GM18861 (cell line): ENCODE measurements around the gene KIF18B.
A peak's percentile ranks its signal among the peaks of the same experiment; 100 is the strongest.
"Not testable (repeated sequence)": the region's sequence is repeated elsewhere in the genome, so short reads cannot be mapped to it uniquely, and the experiment has no call there.

ENCODE experiments used
- ATAC-seq: cut with Tn5 transposase; IDR thresholded peaks from one replicate; pipeline ENCODE4 v1.9.1; 2021; ENCODE audit not compliant: unreplicated experiment

KIF18B gene

DNA sequence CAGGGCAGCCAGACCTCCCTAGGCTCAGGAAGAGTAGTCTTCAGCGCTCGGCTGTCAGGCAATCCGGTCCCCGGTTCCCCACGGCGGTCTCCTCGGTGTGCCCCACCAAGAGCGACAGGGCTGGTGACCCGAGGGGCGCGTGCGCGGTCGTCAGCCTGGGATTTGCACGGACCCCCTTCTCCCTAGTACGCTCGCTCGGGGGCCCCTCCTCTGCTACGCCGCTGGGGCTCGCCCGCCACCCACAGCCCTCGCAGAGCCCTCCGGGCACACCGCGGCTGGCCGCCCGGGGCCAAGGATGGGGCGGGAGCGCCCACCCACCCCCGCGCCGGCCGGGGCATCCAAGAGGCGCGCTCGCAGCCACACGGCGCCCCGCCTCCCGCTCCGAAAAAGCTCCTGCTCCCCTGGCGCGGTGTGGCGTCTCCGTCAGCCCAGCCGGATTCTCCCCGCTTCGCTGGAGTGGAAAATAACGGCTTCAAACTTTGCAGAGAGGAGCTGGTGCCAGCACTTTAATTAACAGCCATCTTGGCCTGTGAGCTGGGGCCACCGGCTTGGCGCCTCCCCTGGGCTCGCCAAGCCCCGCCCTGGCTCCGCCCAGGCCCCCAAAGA, 22.7 kb upstream of the KIF18B start:
- no peak for ATAC-seq

DNA sequence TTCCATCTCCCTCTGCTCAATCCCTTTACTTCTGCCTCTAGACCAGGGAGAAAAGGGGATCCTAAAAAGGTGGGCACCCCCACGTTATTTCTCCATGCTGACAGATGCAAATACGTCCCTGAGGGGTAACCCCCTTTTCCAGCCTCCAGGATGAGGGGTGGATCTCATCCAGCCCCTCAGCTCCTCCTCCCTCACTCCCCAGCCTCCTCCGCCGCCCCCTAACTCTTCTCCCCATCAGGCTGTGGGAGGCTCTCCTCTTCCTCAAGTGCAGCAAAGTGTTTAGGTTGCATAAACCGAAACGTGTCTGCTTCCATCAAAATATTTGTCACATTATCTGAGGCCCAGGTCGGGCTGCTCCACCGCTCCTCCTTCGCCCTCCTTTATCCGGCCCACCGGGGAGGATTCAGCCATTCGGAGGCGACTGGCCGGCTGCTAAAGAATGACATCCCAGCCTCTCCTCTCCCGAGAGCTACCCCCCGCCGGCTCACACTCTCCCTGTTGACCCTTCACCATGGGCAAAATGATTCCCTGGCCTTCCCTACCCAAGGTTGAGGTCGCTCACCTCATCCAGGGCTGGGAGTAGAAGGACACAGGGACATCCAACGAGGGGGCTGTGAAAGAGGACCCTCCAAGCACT, 21.7 kb upstream of the KIF18B start:
- no peak for ATAC-seq

DNA sequence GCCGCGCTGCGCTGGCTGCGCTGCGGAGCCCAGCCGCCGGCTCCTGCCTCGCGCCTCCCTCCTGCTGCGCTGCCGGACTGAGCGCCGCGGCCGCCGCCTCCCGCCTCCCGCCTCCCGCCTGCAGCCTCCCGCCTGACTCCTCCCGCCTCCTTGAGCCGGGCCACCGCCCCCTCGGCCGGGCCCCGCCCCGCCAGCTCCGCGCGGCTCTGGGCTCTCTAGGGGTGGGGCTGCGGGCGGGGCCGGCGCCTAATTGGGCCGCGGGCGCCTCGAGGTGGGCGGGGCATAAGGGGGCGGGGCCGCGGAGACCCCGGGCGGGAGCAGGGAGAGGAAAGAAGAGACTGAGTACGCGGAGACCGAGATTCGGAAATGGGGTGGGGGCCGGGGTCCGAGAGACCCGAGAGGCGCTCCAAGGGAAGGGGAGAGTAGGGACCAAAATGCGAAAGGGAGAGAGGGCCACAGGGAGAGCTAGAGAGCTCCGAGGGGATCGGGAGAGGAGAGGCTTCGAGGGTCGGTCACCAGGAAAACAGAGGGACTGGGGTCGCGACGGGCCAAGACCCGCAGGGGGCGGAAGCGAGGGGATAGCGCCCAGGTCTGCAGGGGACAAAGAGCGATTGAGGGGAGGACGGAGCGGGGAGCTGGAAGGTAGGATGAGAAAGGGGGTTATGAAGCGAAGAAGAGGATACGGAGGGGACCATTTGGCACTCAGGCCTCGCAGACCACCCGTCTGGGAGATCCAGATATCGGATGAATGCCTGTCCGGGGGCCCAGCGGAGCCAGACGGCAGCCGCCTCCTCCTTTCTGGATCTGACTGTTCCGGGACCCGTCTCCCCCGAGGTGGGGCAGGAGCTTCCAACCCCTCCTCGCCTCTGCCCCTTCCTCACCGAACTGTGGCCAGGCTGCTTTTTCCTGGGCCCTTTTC, 20.9 kb upstream of the KIF18B start, which contains the start of gene C1QL1:
C1QL1 (minus strand) TSS at position 79 of the 919 bp plus-strand sequence. CDS start 255 bp downstream, outside the sequence.
- ATAC-seq, result peak; percentile 48

DNA sequence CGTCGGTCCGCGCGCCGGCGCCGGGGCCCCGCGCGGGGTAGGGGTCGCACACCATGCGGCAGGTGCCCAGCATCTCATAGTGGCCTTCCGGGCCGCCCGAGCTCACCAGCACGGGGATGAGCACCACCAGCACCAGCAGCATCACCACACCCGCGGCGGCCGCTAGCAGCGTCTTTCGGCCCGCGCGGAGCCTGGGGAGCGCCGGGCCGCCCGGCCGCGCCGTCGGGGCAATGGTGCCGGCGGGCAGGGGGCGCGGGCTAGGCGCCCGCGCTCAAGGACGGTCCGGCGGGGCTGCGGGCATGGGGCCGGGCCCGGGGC, 20.3 kb upstream of the KIF18B start:
- no peak for ATAC-seq

DNA sequence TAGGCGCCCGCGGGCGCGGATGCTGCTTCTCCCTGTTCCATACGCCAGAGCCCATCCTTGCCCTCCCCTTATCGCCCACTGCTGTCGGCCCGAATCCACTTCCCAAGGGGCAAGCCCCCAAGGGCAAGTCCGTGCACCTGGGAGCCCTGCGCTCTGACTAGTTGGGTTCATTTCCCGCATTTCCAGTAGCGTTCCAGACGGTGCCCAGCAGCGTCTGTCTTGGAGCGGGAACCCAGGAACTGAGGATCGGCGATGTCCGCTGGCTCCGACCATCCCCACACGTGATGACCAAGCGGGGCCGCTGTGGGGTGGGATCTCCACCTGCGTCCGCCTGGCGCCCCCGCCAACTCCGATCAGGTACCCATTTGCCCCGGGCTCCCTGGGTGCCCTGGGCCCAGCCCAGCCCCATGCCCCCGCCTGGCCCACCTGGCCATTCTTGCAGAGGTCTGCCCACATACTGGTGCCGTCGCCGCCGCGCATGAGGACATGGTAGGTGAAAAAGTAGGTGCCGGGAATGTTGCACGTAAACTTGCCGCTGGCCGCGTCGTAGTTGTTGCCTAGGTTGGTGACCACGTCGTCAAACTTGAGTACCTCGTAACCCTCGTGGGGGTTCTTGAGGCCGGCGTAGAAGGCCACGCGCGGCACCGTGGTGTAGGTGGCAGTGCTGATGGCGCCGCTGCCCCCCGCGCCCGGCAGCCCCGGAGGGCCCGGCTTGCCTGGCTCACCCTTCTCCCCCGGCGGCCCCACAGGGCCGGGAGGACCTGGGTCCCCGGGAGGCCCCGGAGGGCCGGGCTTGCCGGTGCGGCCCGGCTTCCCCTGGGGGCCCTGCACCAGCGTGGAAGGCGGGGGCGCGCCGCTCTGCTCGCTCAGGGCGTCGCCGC, 19.7 kb upstream of the KIF18B start:
- ATAC-seq, result no peak

- ATAC-seq, result no peak
Measured at GRCh38 chr17:44966348-44967025, 18.9 kb upstream of the KIF18B start.

DNA sequence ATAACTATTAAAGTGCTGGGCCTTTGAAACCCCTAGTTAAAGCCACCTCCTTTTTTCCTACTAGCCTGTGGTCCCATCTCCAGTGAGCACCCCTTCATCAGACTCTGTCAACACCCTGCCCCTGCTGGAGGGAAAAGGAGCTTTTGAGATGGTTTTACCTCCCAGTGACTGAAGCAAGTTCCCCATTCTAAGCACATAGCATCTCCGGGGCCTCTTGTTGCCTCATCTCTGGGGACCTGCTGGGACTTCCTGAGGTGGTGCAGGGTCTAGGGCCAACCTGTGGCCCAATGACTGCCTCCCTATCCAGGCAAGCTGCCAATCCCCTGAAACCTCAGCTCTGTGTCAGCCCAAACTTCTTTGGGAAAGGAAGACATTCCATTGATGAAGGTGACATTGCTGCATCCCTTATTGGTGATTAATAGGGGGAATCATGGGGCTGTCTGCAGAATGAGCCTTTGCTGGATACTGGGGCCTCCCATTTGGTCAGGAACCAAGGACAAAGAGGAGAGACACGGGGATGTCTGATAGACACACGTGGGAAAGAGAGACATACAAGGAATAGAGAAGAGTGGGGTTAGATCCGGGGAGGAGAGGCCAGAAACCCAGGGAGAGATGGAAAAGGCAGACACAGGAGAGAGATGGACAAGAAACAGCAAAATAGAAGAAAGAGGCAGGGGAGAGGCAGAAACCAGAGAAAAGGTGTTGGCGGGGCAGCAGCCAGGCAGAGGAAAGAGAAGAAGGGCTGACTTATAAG, 18.1 kb upstream of the KIF18B start:
- no peak for ATAC-seq

DNA sequence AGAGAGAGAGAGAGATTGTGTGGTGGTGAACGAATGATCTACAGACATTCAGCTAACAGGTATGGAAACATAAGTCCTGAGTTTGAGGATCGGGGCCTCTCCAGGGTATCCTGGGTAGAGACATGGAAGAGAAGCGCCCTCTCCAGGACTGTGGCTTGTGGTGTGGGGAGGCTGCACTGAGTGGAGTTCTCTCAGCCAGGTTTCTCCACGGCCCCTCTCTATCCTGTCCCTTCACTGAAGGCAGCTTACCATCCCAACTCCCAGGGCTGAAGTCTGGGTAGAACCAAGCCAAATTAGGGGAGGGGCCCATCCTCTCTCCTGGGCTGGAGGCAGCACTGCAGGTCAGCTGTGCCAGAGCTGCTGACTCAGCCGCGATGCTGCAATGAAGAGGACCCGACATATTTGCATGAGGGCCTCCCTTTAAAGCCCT, 14.4 kb upstream of the KIF18B start:
- no peak for ATAC-seq

DNA sequence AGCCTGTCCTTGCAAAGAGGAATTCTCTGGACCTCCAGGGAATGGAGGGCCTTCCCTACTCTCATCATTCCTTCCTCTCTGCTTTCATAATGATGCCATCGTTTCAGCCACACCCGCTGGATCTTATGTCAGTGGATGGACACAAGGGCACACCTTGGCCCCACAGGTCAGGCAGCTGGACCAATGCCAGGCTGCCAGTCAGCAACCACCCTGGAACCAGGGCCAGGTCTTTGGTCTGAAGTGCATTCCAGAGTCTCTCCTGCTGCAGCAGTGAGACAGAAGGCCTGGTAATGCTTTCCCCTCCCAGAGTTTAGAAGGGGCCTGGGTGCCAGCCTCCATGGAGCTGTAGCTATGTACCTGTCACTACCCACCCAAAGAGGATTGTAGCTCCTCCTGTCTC, 13.1 kb upstream of the KIF18B start:
- no peak for ATAC-seq

DNA sequence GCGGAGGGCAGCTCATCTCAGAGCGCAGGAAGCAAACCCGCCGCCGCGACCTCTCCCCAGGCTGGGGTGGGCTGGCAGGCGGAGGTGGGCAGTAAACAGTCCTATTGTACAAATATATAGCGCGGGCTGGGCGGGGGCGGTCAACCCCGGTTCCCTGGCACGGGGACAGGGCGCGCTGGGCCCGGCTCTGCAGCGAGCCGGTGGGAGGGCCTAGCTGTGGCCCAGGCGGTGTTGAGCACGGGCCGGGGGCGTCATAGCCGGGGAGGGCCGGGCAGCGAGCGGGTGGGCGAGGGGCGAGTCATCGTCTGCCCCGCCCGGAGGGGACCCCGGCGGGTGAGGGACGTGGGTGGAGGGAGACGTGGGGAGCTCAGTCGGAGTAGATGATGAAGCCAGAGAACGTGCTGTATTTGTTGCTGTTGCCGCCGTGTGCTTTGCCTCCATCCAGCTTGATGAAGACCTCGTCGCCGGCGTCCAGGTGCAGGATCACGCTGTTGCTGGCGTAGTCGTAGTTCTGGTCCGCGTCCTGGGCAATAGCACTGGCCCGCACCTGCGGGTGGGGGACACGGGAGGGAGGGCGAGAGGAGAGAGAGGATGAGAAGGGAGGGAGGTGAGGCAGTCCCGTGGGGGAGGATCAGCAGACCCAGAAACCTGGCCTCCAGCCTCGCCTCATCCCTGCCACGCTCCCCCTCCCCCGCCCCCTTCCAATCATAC, 12.4 kb upstream of the KIF18B start:
- no peak for ATAC-seq

DNA sequence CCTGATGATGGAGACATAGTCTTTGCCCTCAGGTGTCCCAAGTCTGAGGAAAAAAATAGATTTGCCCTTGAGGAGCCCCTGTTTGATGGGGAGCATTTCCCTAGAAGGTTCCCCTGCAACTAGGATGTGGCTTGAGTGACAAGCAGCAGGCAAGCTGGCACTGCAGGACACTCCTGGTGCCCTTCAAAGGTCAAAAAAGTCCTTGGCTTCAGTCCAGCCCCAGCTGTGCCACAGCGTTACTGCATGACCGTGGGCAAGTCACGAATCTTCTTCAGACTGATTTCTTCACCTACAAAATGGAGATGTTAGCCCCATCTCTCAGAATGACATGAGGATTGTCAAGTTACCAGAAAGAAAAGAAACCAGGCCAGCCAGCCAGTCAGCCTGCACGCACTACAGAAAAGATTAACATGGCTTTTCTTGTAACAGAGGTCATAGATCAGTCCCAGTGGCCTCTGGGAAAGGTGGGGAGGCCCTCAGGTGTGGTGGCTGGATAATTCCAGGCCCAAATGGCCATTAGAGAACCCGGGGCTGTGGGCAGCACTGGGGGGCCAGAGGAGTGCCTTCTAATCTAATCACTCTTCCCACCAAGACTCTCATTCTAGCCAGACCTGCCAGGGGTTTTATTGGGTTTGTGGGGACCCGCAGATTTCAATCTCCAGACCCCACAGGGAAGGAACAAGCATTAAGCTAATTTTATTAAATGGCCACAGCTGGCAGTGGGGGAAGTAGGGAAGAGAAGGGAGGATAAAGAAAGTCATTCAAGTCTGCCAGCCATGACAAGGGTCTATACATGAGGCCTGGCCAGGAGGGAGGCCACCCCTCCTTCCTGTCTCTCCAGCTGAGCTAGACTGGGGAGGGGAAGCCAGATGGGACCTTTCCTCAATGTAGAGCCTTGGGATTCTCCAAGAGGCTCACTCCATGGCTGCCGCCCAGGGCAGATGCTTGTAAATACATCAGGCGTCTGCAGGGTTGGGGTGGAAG, 9.7 kb upstream of the KIF18B start:
- ATAC-seq, result no peak

DNA sequence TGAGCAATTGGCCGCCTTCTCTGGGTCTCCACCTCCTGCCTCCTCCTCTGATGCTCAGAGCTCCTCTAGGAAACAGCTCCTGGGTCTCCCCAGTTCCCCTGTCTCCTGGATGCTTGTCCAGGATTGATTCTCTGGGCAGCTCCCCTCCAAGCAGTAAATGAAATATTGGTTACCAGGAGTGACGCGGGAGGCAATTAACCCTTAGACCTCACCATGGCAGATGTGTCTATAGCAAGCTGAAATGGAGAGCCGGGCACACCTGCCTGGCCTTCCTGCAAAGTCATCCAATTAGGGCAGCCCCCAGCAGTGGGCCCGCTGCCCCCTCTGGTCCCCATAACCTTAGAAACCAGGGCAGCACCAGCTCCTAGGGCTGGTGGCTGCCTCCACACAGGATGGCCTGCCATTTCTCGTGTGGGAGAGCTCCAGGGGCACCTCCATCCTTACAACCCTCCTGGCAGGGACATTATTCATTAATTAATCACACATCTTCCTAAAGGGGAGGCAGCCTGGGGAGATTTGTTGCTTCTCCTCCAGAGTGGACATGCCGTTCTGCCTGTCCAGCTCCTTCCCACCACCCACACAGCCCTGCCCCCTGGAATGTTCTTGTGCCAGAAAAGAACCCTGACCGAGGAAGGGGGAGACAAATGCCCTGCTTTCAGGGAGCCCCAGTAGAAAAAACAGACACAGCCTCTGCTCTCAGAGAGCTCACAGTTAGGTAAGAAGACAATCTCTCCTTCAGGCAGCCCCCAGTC, 8.3 kb upstream of the KIF18B start:
- no peak for ATAC-seq

GRCh38 chr17:44952946-44953475, 5.4 kb upstream of the KIF18B start:
- no peak for ATAC-seq

DNA sequence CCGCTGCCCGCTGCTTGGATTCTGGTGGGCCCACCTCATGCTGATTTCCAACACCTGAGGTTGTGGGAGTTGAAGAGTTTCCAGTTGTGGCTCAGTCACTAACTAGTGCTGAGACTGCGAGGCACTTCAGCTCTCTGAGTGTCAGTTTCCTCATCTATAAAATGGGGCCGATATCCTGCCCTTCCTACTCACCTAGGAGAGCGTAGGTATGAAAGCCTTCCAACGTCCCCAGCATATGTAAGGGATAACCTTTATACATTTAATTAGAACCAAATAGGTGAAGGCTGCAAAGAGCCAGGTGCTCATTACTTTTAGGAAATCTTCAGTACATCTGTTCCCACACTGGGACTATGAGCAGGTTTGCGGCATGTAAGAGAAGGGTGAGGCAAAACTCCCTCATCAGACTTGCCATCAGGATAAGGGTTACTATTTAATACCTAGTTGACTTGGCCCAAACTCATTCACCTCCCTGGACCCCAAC, 782 bp upstream of the KIF18B start:
- no peak for ATAC-seq

DNA sequence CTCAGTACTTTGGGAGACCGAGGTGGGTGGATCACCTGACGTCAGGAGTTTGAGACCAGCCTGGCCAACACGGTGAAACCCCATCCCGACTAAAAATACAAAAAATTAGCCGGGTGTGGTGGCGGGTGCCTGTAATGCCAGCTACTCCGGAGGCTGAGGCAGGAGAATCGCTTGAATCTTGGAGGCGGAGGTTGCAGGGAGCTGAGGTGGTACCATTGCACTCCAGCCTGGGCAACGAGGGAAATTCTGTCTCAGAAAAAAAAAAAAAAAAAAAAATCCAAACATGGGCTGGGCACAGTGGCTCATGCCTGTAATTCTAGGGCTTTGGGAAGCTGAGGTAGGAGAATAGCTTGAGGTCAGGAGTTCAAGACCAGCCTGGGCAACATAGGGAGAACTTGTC, 1.9 kb downstream of the KIF18B start:
- ATAC-seq, result not testable (repeated sequence)

GRCh38 chr17:44942456-44942855, 5.1 kb downstream of the KIF18B start:
- ATAC-seq, result no peak
